Neutrophil (primary cell): ENCODE results near the gene RNU4-1.
A peak's percentile ranks its signal among the peaks of the same experiment; 100 is the strongest.

Experiments
- H3K27ac ChIP-seq: fragments of 200-600 bp; sonication (generic); 2 replicates; pipeline ENCODE4 v1.5.1; 2016; ENCODE audit warnings: mild to moderate bottlenecking, moderate library complexity
- H3K27me3 ChIP-seq: fragments of 200-600 bp; sonication (generic); 2 replicates; pipeline ENCODE4 v1.6.0; 2016; ENCODE audit warnings: mild to moderate bottlenecking
- H3K36me3 ChIP-seq: fragments of 200-600 bp; sonication (generic); 2 replicates; pipeline ENCODE4 v1.5.1; 2017
- H3K4me1 ChIP-seq, 2 experiments: fragments of 200-600 bp in 1 of 2; sonication (generic) in 1 of 2; 1 replicate in 1 of 2; 2 replicates in 1 of 2; pipeline versions ENCODE4 v1.5.1 to v1.6.1; 2013 to 2016; ENCODE audit warnings: low read depth in 1 of 2, low read length in 1 of 2, mild to moderate bottlenecking in 1 of 2, moderate library complexity in 1 of 2; ENCODE audit not compliant: control insufficient read depth in 1 of 2, insufficient read depth in 1 of 2
- H3K4me3 ChIP-seq, 2 experiments: fragments of 200-600 bp in 1 of 2; sonication (generic) in 1 of 2; 1 replicate in 1 of 2; 2 replicates in 1 of 2; pipeline ENCODE4 v1.5.1; 2013 to 2016; ENCODE audit warnings: low read depth in 1 of 2, low read length in 1 of 2, mild to moderate bottlenecking in 1 of 2, moderate library complexity in 1 of 2
- H3K9me3 ChIP-seq: fragments of 200-600 bp; sonication (generic); 2 replicates; pipeline ENCODE4 v1.5.1; 2016
- CTCF ChIP-seq: fragments of 200-600 bp; sonication (generic); IDR thresholded peaks from 2 replicates; pipeline ENCODE4 v1.5.1; 2016; ENCODE audit warnings: antibody characterized with exemption

RNU4-1 gene

GRCh38 chr12:120266180-120266870 is 26.7 kb downstream of the RNU4-1 start:
- Histone ChIP-seq H3K27ac (peak overlapping the region; percentile 99), H3K4me3 (peak overlapping the region in 1 of 2 experiments; percentile 29)

DNA sequence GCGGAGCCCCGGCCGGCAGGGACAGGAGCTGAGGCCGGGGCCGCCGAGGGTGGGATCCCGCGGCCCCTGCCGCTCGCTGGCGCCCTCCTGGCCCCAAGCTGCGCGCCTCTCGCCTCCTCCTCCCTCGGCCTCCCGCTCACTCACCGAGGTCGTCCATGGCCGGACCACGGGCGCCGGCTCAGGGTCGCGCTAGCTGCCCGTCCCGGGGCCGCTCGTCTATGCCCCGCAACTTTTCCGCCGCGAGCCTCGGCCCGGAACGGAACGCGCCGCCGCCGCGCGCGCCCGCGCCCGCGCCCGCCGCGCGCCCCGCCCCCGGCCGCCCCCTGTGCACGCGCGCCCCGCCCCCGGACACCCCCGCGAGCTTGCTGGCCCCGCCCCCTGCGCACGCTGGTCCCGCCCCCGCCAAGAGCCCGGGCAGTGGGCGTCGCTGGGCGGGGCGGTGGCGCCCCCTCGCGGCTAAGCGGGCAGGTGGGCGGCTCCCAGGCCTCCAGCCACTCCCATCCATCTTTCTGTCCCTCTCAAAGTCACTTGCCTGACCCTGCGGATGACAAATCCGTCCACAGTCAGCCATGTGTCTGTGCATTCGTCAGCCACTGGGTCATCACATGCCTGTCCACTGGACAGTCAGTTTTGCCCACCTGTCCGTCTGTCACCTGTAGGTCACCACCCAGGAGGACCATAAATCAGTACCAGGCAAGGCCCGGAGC is 27.4 kb downstream of the RNU4-1 start, which contains the start of gene PXN:
Gene PXN (minus strand): TSS at position 258 of the 707 bp plus-strand sequence. CDS start 101 bp downstream, at position 157.
- peak; percentile 95 for TF ChIP-seq CTCF
- peak within 1 kb of the TSS; percentile 99 for H3K27ac ChIP-seq
- peaks cover 46 to 49% of the 10 kb centered on the region in 2 experiments for H3K4me1 ChIP-seq
- H3K36me3 ChIP-seq: peaks cover 21% of the 10 kb centered on the region
- H3K4me3 ChIP-seq: peak within 1 kb of the TSS; percentile 86 to 93
- no peaks in the 10 kb centered on the region for H3K27me3 ChIP-seq
- no peaks in the 10 kb centered on the region for H3K9me3 ChIP-seq

More at GRCh38 chr12:120266180-120266870, 26.7 kb downstream of the RNU4-1 start:
- Histone ChIP-seq H3K4me1 (peaks cover 39 to 42% of the 10 kb centered on the region in 2 experiments), H3K27me3 (no peaks in the 10 kb centered on the region), H3K36me3 (peaks cover 15% of the 10 kb centered on the region), H3K9me3 (no peaks in the 10 kb centered on the region)
- TF ChIP-seq CTCF: no peak

DNA sequence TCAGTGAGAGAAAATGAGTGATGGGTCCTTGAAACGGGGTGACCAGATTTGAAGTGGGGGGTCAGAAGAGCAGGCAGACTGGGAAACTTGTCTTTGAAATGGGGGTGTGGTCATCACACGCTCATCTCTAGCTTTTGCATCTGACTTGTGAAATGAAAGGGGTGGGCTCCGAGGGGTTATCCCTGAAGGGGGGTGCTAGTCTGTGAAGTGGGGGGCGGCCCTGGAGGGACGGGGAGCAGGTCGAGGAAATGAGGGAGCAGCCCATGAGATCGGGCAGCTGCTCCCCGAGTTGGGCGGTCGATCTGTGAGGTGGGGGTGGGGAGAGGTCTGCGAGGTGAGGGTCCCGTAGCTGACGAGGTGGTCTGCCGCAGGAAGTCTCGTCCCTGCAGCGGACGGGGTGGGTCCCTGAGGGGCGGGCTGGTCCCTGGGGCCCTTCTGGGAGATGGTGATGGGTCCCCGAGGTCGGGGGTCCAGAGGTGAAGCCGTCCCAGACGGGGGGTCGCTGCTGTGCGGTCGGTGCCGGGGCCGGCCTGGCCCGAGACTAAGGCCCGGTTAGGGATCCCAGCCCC is 28.0 kb downstream of the RNU4-1 start:
- Histone ChIP-seq H3K4me3 (peak overlapping the region; percentile 86 to 93), H3K27me3 (no peaks in the 10 kb centered on the region), H3K9me3 (no peaks in the 10 kb centered on the region), H3K27ac (peak overlapping the region; percentile 99), H3K4me1 (peaks cover 53 to 55% of the 10 kb centered on the region in 2 experiments), H3K36me3 (peaks cover 23% of the 10 kb centered on the region)
- no peak for TF ChIP-seq CTCF

DNA sequence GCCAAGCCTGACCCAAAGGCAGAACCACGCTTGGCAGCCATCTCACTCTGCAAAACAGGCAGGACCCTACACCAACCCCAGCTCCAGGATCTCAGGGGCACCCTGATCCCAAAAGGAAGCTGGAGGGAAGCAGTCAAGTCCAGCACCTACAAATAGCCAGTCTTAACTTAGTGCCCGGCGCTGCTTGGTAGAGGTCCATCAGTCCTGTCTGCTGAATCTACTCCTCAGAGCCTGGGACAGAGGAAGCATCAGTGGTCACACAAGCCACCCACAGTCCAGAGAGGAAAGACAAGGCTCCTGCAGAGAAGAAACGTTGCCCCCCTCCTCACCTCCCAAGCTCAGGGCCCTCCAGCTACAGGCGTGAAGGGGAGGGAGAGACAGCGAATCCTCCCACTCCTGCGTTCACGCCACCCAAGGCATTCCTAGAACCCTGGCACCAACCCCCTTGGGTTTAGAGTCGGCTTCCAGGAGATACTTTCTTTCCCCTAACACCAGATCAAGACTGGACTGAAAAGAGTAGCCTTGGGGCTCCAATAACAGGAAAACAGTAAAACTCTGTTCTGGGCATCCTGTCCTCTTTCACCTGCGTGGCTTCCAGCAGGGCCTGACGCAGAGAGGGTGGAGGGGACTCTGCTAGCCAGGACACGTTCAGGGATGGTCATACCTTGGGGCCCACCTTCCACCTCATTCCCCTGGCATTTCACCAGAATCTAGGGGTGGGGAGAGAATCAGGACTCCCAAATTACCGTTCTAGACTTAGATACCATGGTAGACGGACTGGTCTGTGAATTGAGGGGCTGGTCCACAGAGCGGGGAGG is 28.7 kb downstream of the RNU4-1 start:
- peak overlapping the region; percentile 86 to 93 for H3K4me3 ChIP-seq
- H3K36me3 ChIP-seq: peaks cover 25% of the 10 kb centered on the region
- H3K9me3 ChIP-seq: no peaks in the 10 kb centered on the region
- peak overlapping the region; percentile 99 for H3K27ac ChIP-seq
- H3K27me3 ChIP-seq: no peaks in the 10 kb centered on the region
- H3K4me1 ChIP-seq: peaks cover 60 to 62% of the 10 kb centered on the region in 2 experiments
- no peak for TF ChIP-seq CTCF

DNA sequence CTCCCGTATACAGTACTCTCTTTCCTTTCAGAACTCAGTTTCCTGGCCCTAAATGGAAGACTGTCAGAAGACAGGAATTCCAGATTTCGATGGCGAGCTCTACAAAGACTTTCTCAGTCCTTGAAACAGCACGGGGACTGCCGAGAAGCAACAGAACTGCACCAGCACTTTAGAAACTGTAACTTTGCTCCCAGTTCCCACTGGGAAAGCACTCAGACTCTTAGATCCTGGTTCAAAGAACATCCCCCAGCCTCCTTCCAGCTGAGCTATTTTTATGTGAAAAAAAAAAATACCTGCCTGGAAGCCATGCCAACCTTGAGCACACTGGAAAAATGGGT is 29.3 kb downstream of the RNU4-1 start:
- peak overlapping the region; percentile 86 to 93 for H3K4me3 ChIP-seq
- no peak for TF ChIP-seq CTCF
- peak overlapping the region; percentile 99 for H3K27ac ChIP-seq
- H3K27me3 ChIP-seq: no peaks in the 10 kb centered on the region
- H3K9me3 ChIP-seq: no peaks in the 10 kb centered on the region
- H3K4me1 ChIP-seq: peaks cover 65 to 68% of the 10 kb centered on the region in 2 experiments
- peaks cover 25% of the 10 kb centered on the region for H3K36me3 ChIP-seq
